Activated T-helper 1 cell treated with anti-CD3 and anti-CD28 coated beads, Interleukin-12 subunit alpha, Interleukin-12 subunit beta, Interleukin-2, Interleukin-4 antibody, amounts not matched to agents 30 ng/mL and 10 ng/mL and 1 ng/mL, durations not matched to agents 14 hours and 24 hours and 36 hours (primary cell): ENCODE results near the gene PRKAR1A. TPM values are rescaled to one million over a fixed set of nuclear protein-coding genes. Genes with fewer than 3 reads are reported as not detected.

Experiments used
- DNase-seq: peaks from one replicate; pipeline ENCODE4 v3.0.0; 2021; ENCODE audit warnings: low spot score
- H3K27ac Mint-ChIP-seq: one replicate; pipeline ENCODE4 v1.8.0; 2021; ENCODE audit warnings: mild to moderate bottlenecking, mixed read lengths
- H3K27me3 Mint-ChIP-seq: one replicate; pipeline ENCODE4 v1.8.0; 2022; ENCODE audit warnings: mild to moderate bottlenecking, moderate library complexity, mixed read lengths; ENCODE audit not compliant: insufficient read depth
- H3K36me3 Mint-ChIP-seq: one replicate; pipeline ENCODE4 v1.8.0; 2021; ENCODE audit warnings: low read depth, mixed read lengths
- H3K4me1 Mint-ChIP-seq: one replicate; pipeline ENCODE4 v1.8.0; 2021; ENCODE audit warnings: low read depth, mixed read lengths
- H3K4me3 Mint-ChIP-seq: one replicate; pipeline ENCODE4 v1.8.0; 2021; ENCODE audit warnings: mild to moderate bottlenecking, moderate library complexity, mixed read lengths
- H3K9me3 Mint-ChIP-seq: one replicate; pipeline ENCODE4 v1.8.0; 2021; ENCODE audit warnings: mixed read lengths
- intact Hi-C: fragments of 100-400 bp; cut with micrococcal nuclease; formaldehyde crosslinking; loops from one replicate; pipeline ENCODE4 v1.15.1; 2024
- total RNA-seq: library from RNA; stranded (reverse); gene quantifications from 2 replicates; pipeline ENCODE4 v1.2.3, GENCODE V29; 2022

The PRKAR1A gene
- total RNA-seq, 1 donor from 2014 or later: 209 TPM

DNA sequence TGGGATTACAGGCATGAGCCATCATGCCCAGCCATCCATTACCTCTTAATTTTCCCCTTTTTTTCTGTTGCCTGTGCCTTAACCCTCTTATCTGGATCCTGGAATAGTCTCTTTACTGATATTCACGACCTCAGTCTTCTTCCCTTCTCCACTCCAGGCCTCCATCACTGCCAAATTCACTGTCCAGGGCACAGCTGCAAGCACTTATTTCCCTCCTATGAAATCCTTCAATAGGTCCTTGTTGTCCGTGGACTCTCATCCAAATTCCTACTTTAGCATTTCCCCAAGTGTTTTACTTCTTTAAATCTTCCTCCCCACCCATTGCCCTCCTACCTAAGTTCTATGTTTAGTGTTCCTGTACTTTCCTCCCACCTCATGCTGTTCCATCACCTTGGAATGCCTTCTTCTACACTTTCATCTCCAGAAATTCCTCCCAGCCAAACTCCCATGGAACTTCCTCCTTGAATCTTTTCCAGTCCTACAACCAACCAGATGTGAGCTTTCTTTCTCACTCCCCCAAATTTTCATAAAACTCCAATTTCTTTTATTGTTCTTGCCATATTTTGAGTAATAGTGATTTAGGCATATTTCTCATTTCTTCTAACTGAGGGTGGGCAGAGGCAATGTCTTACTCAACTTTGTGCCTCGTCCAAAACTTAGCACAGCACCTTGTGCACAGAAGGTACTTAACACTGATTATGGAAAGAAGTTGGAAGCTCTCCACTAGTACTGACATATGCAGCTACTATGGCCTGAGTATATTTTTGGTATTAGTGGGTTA lies 53.6 kb downstream of the PRKAR1A start:
- peaks cover 6% of the 10 kb centered on the region for H3K27me3 Mint-ChIP-seq
- DNase-seq: no peak
- no peaks in the 10 kb centered on the region for H3K9me3 Mint-ChIP-seq
- H3K4me3 Mint-ChIP-seq: no peak overlapping the region
- intact Hi-C loops: no loop called here
- H3K4me1 Mint-ChIP-seq: no peaks in the 10 kb centered on the region
- no peak overlapping the region for H3K27ac Mint-ChIP-seq
- H3K36me3 Mint-ChIP-seq: no peaks in the 10 kb centered on the region

DNA sequence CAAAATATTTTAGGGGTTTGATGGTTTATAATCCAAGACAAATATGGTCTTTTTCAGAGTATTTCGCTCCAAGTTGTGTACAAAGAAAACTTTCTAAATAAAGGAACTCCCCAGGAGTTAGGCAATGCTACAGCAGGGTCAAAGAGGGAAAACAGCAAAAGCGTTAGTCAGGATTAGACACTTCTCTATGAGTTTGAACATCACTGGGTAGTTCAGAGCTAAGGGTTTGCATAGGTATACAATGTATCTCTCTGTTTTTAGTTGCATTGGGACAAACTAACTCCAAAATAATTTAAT lies 54.2 kb downstream of the PRKAR1A start:
- no peak overlapping the region for H3K27ac Mint-ChIP-seq
- intact Hi-C loops: no loop called here
- H3K27me3 Mint-ChIP-seq: peaks cover 6% of the 10 kb centered on the region
- no peaks in the 10 kb centered on the region for H3K4me1 Mint-ChIP-seq
- no peak for DNase-seq
- no peaks in the 10 kb centered on the region for H3K36me3 Mint-ChIP-seq
- H3K9me3 Mint-ChIP-seq: no peaks in the 10 kb centered on the region
- H3K4me3 Mint-ChIP-seq: no peak overlapping the region

- intact Hi-C loops: no loop called here
- Mint-ChIP-seq H3K27ac (no peak overlapping the region), H3K36me3 (no peaks in the 10 kb centered on the region), H3K4me1 (no peaks in the 10 kb centered on the region), H3K27me3 (peaks cover 6% of the 10 kb centered on the region), H3K9me3 (no peaks in the 10 kb centered on the region), H3K4me3 (no peak overlapping the region)
- DNase-seq: no peak
Measured at GRCh38 chr17:68567035-68567434, 54.8 kb downstream of the PRKAR1A start.

DNA sequence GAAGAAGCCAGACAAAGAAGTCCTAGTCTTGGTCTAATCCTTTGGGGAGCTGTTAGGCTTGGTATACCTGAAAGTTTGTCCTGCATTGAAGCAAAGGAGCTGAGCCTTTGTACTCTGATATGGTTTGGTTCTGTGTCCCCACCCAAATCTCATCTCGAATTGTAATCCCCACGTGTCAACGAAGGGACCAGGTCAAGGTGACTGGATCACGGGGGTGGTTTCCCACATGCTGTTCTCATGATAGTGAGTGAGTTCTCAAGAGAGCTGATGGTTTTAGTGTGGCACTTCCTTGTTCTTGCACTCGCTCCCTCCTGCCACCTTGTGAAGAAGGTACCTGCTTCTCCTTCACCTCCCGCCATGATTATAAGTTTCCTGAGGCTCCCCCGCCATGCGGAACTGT lies 55.4 kb downstream of the PRKAR1A start:
- no peaks in the 10 kb centered on the region for H3K4me1 Mint-ChIP-seq
- no peaks in the 10 kb centered on the region for H3K9me3 Mint-ChIP-seq
- no peak for DNase-seq
- no peak overlapping the region for H3K4me3 Mint-ChIP-seq
- intact Hi-C loops: no loop called here
- H3K36me3 Mint-ChIP-seq: no peaks in the 10 kb centered on the region
- no peak overlapping the region for H3K27ac Mint-ChIP-seq
- peaks cover 6% of the 10 kb centered on the region for H3K27me3 Mint-ChIP-seq

GRCh38 chr17:68568581-68568980 lies 56.4 kb downstream of the PRKAR1A start:
- intact Hi-C loops: no loop called here
- Mint-ChIP-seq H3K4me1 (no peaks in the 10 kb centered on the region), H3K4me3 (no peak overlapping the region), H3K27ac (no peak overlapping the region), H3K36me3 (no peaks in the 10 kb centered on the region), H3K27me3 (peaks cover 6% of the 10 kb centered on the region), H3K9me3 (no peaks in the 10 kb centered on the region)
- no peak for DNase-seq

DNA sequence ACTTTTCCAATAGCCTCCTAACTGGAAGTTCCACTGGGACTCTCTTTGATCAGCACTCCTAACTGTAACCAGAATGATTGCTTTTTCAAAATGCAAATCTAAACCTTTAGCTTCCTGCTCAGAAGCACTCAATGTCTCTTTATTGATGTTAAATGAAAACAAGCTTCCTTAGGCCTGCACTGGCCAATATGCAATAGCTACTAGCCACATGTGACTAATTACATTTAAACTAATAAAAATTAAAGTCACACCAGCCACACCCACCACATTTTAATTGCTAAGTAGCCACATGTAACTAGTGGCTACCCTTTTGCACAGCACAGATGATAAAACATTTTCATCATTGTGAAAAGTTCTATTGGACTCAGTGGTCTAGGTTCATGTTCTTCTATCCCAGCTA lies 57.1 kb downstream of the PRKAR1A start:
- Mint-ChIP-seq H3K27ac (no peak overlapping the region), H3K4me3 (no peak overlapping the region), H3K27me3 (peaks cover 6% of the 10 kb centered on the region), H3K9me3 (no peaks in the 10 kb centered on the region), H3K4me1 (no peaks in the 10 kb centered on the region), H3K36me3 (no peaks in the 10 kb centered on the region)
- intact Hi-C loops: no loop called here
- DNase-seq: no peak

GRCh38 chr17:68570526-68570925 lies 58.3 kb downstream of the PRKAR1A start:
- H3K27ac Mint-ChIP-seq: no peak overlapping the region
- no peak overlapping the region for H3K4me3 Mint-ChIP-seq
- H3K4me1 Mint-ChIP-seq: no peaks in the 10 kb centered on the region
- intact Hi-C loops: no loop called here
- no peaks in the 10 kb centered on the region for H3K36me3 Mint-ChIP-seq
- no peak for DNase-seq
- H3K27me3 Mint-ChIP-seq: peaks cover 9% of the 10 kb centered on the region
- no peaks in the 10 kb centered on the region for H3K9me3 Mint-ChIP-seq

DNA sequence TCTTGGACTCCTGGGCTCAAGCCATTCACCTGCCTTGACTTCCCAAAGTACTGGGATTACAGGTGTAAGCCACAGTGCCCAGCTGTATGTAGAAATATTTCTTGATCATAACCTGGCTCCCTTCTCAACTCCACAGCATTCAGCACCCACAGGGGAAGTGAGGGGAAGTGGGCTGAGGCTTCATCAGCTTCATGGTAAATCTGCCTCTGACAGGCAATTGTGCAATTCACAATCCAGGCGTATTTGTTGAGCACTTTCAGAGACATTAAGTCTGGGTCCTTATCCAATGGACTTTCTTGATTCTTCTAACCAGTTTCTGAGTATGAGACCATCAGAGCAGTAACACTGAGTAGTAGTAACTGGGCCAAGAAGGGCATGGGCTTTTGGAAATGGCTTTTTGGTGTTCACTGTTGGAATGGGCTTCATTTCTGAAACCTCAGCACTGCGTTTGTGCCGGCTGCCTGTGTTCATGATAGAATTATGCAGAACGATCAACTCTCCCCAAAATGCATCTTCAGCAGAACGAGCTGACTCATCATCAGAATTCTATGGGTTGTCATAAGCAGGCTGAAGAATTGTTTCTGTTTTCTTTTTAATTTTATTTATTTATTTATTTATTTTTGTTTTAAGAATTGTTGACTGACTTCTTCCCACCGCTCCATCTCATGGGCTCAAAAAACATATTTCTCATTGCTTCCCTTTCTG lies 60.1 kb downstream of the PRKAR1A start:
- intact Hi-C loops: no loop called here
- DNase-seq: no peak
- Mint-ChIP-seq H3K9me3 (no peaks in the 10 kb centered on the region), H3K36me3 (no peaks in the 10 kb centered on the region), H3K4me3 (no peak overlapping the region), H3K4me1 (no peaks in the 10 kb centered on the region), H3K27ac (no peak overlapping the region), H3K27me3 (peaks cover 2% of the 10 kb centered on the region)

DNA sequence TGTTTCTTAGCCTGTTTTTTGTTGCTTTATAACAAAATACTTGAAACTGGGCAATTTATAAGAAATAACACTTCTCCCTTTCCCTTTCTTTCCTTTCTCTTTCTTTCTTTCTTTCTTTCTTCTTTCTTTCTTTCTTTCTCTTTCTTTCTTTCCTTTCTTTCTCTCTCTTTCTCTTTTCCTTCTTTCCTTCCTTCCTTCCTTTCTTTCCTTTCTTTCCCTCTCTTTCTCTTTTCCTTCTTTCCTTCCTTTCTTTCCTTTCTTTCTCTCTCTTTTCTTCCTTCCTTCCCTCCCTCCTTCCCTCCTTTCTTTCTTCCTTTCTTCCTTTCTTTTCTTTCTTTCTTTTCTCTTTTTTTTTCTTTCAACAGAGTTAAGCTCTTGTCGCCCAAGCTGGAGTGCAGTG lies 61.1 kb downstream of the PRKAR1A start:
- no peak overlapping the region for H3K4me3 Mint-ChIP-seq
- no peak overlapping the region for H3K27ac Mint-ChIP-seq
- H3K4me1 Mint-ChIP-seq: no peaks in the 10 kb centered on the region
- no peaks in the 10 kb centered on the region for H3K36me3 Mint-ChIP-seq
- peaks cover 4% of the 10 kb centered on the region for H3K27me3 Mint-ChIP-seq
- intact Hi-C loops: no loop called here
- DNase-seq: no peak
- H3K9me3 Mint-ChIP-seq: no peaks in the 10 kb centered on the region

- no peaks in the 10 kb centered on the region for H3K9me3 Mint-ChIP-seq
- peaks cover 5% of the 10 kb centered on the region for H3K27me3 Mint-ChIP-seq
- H3K27ac Mint-ChIP-seq: no peak overlapping the region
- H3K4me1 Mint-ChIP-seq: no peaks in the 10 kb centered on the region
- intact Hi-C loops: no loop called here
- no peak overlapping the region for H3K4me3 Mint-ChIP-seq
- no peak for DNase-seq
- no peaks in the 10 kb centered on the region for H3K36me3 Mint-ChIP-seq
Measured at GRCh38 chr17:68576137-68576536, 63.9 kb downstream of the PRKAR1A start.

GRCh38 chr17:68576811-68577496 lies 64.7 kb downstream of the PRKAR1A start:
- peaks cover 5% of the 10 kb centered on the region for H3K27me3 Mint-ChIP-seq
- no peak for DNase-seq
- H3K36me3 Mint-ChIP-seq: no peaks in the 10 kb centered on the region
- no peaks in the 10 kb centered on the region for H3K4me1 Mint-ChIP-seq
- no peaks in the 10 kb centered on the region for H3K9me3 Mint-ChIP-seq
- no peak overlapping the region for H3K27ac Mint-ChIP-seq
- intact Hi-C loops: no loop called here
- H3K4me3 Mint-ChIP-seq: no peak overlapping the region

DNA sequence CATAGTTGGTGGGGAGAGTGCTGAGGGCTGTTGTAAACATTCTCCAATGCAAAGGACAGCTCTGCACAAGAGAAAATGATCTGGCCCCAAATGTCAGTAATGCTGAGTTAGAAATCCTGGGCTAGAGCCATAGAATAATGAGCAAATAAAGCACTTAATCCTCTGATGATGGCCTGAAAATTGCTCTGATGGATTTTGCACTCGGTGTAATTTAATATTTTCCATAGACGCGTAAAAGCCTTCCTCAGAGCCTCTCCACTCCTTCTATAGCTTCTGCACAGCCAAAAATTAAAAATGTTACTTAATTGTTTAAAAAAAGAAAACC lies 65.2 kb downstream of the PRKAR1A start:
- H3K4me1 Mint-ChIP-seq: no peaks in the 10 kb centered on the region
- no peaks in the 10 kb centered on the region for H3K36me3 Mint-ChIP-seq
- intact Hi-C loops: no loop called here
- H3K4me3 Mint-ChIP-seq: no peak overlapping the region
- H3K27me3 Mint-ChIP-seq: peaks cover 5% of the 10 kb centered on the region
- H3K9me3 Mint-ChIP-seq: no peaks in the 10 kb centered on the region
- no peak overlapping the region for H3K27ac Mint-ChIP-seq
- DNase-seq: no peak

DNA sequence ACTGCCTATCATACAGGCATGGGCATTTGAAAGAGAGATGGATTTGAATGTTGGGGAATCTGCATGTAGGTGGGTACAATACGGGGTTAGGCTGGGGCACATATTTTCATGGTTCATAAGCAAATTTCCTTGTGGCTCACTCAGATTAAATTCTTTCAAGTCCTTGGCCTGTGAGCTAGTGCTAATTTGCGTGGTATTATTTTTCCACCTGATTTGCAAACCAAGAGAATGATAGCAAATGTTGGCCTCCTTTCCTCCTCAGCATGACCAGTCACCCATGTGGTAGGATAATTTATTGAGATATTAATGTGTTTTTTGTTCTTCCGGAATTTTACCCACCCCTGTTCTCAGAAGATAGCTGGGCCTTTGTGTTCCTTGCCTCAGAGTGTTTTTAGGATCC lies 66.0 kb downstream of the PRKAR1A start:
- intact Hi-C loops: no loop called here
- H3K4me1 Mint-ChIP-seq: no peaks in the 10 kb centered on the region
- no peak for DNase-seq
- H3K27me3 Mint-ChIP-seq: peaks cover 5% of the 10 kb centered on the region
- no peaks in the 10 kb centered on the region for H3K9me3 Mint-ChIP-seq
- no peaks in the 10 kb centered on the region for H3K36me3 Mint-ChIP-seq
- no peak overlapping the region for H3K27ac Mint-ChIP-seq
- H3K4me3 Mint-ChIP-seq: no peak overlapping the region
